Measurements from ENCODE around the gene INHA.

The INHA gene

DNA sequence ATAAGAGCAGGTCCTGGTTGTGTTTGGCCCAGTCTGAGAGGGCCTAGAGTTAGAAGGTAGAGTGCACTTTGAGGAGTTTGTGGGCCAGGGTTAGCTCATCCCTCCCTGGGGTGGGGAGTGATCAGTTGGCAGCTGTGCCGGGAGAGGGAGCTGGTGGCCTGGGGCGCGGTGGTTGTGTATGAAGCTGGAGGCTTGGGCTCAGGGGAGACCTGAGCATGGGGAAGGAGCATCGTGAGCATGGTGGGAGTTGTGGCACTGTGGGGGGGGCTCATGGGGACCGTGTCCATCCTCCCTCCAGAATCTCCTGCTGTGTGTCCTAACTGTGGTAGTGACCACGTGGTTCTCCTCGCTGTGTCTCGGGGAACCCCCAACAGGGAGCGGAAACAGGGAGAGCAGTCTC lies 39.2 kb downstream of the INHA start:
- DNase-seq (ENCODE audit: low read depth in 3 of 3) = no peak

GRCh38 chr2:219611866-219612576 lies 39.9 kb downstream of the INHA start:
- no peak for DNase-seq (ENCODE audit: low read depth in 3 of 3)

DNA sequence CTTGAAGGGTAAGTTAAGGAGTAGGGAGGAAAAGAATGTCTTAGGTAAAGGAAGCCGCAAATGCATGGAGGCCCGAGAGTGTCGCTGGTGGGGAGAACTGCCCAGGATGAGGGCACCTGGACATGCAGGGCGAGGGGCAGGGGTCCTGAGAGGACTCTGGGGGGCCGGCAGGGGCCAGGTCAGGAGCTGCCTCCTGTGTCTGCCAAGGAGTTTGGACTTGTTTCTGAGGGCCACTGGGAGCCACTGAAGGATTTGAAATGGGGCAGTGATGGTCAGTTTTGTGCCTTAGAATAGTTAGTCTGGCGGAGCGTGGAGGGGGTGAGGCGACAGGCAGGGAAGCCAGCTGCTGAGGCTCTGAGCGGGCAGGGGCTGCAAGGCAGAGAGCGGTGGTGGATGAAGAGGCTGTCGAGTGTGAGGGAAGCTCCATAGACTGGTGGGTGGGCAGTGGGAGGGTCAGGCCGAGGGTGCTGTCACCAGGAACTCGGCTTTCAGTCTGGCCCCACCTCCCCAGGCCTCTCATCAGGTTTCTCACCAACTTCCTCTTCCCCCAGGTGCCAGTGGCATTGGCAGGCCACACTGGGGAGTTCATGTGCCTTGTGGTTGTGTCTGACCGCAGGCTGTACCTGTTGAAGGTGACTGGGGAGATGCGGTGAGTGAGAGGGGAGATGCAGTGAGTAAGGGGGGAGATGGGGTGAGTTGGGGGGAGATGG lies 40.6 kb downstream of the INHA start:
- no peak for DNase-seq (ENCODE audit: low read depth in 3 of 3)

DNA sequence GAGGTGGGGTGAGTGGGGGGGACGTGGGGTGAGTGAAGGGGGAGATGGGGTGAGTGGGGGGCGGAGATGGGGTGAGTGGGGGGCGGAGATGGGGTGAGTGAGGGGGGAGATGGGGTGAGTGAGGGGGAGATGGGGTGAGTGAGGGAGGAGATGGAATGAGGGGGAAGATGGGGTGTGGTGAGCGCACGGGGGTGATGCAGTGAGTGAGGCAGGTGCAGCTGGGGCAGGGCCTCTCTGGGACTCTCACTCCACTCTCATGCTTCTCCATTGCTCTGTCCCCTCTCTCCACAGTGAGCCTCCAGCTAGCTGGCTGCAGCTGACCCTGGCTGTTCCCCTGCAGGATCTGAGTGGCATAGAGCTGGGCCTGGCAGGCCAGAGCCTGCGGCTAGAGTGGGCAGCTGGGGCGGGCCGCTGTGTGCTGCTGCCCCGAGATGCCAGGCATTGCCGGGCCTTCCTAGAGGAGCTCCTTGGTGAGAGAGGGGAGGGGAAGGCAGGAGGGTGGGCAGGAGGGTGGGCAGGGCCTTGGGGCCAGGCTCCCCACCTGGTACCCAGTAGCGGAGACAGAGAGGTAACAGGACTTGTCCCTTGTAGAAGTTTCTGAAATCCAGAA lies 41.5 kb downstream of the INHA start:
- no peak for DNase-seq (ENCODE audit: low read depth in 3 of 3)

DNA sequence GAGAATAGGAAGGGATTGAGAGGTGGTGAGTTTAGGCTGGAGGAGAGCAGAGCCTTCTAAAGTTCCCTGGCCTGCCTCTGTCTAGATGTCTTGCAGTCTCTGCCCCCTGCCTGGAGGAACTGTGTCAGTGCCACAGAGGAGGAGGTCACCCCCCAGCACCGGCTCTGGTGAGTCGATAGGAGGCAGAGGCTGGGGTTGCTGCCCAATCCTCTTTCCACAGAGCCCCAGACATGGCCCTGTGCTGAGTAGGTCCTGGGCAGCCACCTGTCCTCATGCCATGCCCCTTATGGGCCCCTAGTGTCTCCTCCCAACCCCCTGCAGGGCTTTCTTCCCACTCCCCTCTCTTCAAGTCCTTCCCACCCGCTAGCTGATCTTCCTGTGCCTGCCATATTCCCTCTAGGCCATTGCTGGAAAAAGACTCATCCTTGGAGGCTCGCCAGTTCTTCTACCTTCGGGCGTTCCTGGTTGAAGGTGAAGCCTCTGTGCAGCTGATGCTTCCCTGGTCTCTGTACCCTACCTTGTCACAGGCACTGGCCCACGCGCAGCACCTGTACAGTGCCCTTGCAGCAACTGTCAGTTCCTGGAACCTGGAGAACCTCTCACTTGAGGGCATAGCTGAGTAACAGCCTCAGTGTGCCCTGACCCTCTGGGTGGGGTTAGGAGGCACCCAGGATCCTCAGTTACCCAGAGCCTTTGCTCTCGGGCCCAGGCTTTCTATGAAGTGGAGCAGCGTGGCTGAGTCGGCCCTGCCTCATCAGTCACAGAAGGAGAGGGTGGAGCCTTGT lies 42.2 kb downstream of the INHA start:
- DNase-seq (ENCODE audit: low read depth in 3 of 3) = no peak

GRCh38 chr2:219615036-219615435 lies 42.9 kb downstream of the INHA start:
- no peak for DNase-seq (ENCODE audit: low read depth in 3 of 3)

DNA sequence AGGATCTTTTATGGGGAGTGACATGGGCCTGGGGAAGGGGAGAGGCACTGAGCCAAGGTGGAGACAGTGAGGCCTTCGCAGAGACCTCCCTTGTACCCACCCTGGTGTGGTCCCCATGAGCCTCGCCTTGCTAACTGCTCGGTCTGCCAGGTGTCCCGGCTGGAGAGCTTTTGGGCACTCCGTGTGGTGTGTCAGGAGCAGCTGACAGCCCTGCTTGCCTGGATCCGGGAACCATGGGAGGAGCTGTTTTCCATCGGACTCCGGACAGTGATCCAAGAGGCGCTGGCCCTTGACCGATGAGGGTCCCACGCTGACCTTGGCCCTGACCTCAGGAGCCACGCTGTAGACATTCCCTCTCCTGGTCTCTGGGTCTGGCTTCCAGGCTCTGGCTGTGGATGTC lies 43.8 kb downstream of the INHA start:
- DNase-seq (ENCODE audit: low read depth in 3 of 3) = no peak

GRCh38 chr2:219616550-219616949 lies 44.4 kb downstream of the INHA start:
- no peak for DNase-seq (ENCODE audit: low read depth in 3 of 3)

DNA sequence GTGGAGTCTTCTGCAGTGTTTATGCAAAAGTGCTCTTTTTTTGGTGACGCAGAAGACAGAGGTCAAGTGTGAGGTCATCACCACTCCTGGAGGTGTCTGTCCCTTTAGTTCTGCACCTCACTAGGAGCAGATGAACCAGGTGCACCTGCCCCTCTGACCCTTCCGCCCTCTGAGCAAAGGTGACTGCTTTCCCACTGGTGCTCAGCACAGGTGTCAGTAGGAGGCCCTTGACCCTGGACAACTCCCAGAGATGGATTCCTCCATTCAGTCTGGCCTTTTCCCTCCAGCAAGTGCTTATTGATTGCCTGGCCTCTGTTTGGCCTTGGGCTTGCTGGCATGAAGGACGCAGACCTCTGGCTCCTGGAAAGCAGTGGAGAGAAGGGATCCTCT lies 46.6 kb downstream of the INHA start:
- DNase-seq (ENCODE audit: low read depth in 3 of 3) = no peak

DNA sequence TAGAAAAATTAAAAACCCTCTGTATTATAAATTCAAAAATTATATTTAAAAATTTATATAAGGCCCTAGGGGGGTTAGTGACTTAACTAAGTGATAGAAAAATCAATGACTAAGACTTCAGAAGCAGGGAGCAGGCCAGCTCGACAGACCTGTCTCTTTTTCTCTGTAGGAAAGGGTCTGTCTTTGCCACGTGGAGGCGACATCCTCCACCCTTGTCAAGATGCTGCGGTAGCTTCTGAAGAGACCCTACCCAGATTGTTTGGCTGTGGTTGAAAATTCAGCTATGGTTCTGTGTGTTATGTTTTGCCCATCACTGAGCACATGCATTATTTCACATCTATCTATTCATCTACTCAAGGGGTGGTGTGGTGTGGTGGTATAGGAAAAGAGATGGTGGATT lies 47.1 kb downstream of the INHA start:
- no peak for DNase-seq (ENCODE audit: low read depth in 3 of 3)

DNA sequence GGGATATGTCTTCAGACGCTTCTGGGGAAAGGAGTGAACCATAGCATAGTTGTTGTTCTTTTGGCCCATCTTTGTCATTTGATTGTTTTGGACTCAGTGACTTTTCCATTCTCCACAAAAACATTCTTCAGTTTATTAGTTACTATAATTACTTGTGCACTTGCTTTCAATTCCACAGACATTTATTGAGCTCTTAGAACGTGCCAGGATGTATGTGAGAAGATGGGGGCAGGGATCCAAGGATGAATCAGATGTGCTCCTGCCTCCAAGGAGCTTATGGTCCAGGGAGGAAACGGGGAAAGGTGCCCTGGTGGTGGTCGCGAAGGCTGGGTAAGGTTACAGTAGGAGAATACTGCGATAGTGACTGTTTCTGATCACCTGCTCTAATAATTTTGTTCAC lies 48.4 kb downstream of the INHA start:
- DNase-seq (ENCODE audit: low read depth in 3 of 3) = no peak

DNA sequence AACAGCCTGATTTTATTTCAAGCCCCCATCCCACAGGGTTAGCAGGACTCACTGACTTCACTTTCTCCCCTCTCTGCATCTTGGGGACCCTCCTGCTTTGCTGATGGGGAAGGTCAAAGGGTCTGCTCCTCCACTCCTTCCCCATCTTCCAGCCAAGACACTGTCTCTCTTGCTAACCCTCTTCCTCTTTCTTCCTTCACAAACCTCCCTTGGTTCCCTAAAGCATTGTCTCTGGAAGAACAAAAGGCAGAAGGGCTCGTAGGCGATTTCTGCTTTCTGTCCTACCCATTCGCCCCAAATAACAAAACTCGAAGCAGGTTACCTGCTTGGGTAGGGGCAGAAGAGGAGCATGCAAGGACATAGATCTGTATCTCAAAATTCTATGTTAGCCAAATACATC lies 49.8 kb downstream of the INHA start:
- no peak for DNase-seq (ENCODE audit: low read depth in 3 of 3)

GRCh38 chr2:219622472-219622871 lies 50.4 kb downstream of the INHA start:
- no peak for DNase-seq (ENCODE audit: low read depth in 3 of 3)

- no peak for DNase-seq (ENCODE audit: low read depth in 3 of 3)
Measured at GRCh38 chr2:219624565-219624964, 52.5 kb downstream of the INHA start.

DNA sequence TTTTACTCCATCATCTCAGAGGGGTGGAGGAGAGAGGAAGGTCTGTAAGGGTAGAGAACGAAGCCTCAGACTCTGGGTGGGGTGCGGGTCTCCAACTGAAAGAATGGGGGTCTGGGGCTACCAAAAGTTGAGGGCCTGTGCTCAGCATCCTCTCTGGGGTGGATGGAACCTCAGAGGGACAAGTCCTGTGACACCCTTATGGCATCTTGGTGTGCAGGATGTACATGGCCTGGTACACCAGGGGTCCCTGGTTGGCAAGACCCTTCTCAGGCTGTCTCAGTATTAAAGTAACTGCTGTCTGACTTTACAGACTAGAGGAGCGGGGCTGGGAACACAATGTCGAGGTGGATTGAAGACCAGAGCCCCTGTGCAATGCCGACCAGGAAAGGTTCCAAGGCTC lies 53.1 kb downstream of the INHA start:
- no peak for DNase-seq (ENCODE audit: low read depth in 3 of 3)

All from stimulated activated CD4-positive, alpha-beta T cell treated with anti-CD3 and anti-CD28 coated beads, TNF-alpha, amount 100 ng/mL, for 48 hours (primary cell).